ENCODE data around the gene EDARADD.

DNA sequence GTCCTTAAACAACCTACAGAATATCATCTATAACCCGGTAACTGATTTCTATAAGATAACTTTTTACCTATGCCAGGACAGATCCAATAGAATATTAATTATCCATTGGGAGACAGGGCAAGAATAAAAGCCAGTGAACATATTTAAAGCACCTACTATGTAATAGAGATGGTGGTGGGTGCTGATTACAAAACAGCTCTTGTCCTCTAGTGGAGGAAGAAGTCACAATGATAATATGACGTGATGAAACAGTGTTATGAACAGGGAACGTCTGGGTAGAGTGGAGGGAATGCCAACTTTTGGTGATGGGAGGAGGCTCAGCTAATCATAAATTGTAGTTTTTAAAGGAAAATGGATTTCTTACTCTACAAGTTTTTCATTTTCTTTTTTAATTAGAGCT, 132.0 kb downstream of the EDARADD start:
- no peak for TF ChIP-seq CTCF (IDR thresholded peaks at IDR 0.05)
- TF ChIP-seq POLR2A (IDR thresholded peaks at IDR 0.05) = no peak
